Stimulated activated CD8-positive, alpha-beta memory T cell treated with anti-CD3 and anti-CD28 coated beads, Interleukin-4, amount 100 ng/mL, for 48 hours (primary cell): ENCODE data around the gene PDE5A.
"Not testable (repeated sequence)": the region's sequence is repeated elsewhere in the genome, so short reads cannot be mapped to it uniquely, and the experiment has no call there.

Experiments used
- DNase-seq: peaks from one replicate; pipeline ENCODE4 v3.0.0-alpha.2; 2020

PDE5A gene

GRCh38 chr4:119628281-119629141, at the start of gene PDE5A:
Gene PDE5A, minus strand, starts transcription at chr4:119628804. Its CDS starts 133 bp downstream, at chr4:119628671.
- peak; percentile 85 for DNase-seq

- DNase-seq: no peak
These were observed 47.5 kb upstream of the PDE5A start for GRCh38 chr4:119676101-119676500.

- no peak for DNase-seq
These were observed 46.8 kb upstream of the PDE5A start for GRCh38 chr4:119675391-119675790.

GRCh38 chr4:119672938-119673337, 44.3 kb upstream of the PDE5A start:
- no peak for DNase-seq

GRCh38 chr4:119672086-119672485, 43.5 kb upstream of the PDE5A start:
- DNase-seq: no peak

- no peak for DNase-seq
These were observed 42.6 kb upstream of the PDE5A start for GRCh38 chr4:119671205-119671604.

GRCh38 chr4:119667802-119668201, 39.2 kb upstream of the PDE5A start:
- DNase-seq: no peak

- DNase-seq: no peak
These were observed 38.1 kb upstream of the PDE5A start for GRCh38 chr4:119666653-119667091.

GRCh38 chr4:119665752-119666151, 37.1 kb upstream of the PDE5A start:
- DNase-seq: no peak

- no peak for DNase-seq
These were observed 35.7 kb upstream of the PDE5A start for GRCh38 chr4:119664168-119664907.

- DNase-seq: no peak
These were observed 34.7 kb upstream of the PDE5A start for GRCh38 chr4:119663160-119663788.

GRCh38 chr4:119662612-119663011, 34.0 kb upstream of the PDE5A start:
- DNase-seq: not testable (repeated sequence)

- no peak for DNase-seq
These were observed 32.6 kb upstream of the PDE5A start for GRCh38 chr4:119661231-119661630.

GRCh38 chr4:119659576-119659975, 31.0 kb upstream of the PDE5A start:
- no peak for DNase-seq

- DNase-seq: no peak
These were observed 28.6 kb upstream of the PDE5A start for GRCh38 chr4:119657111-119657611.

GRCh38 chr4:119656342-119656741, 27.7 kb upstream of the PDE5A start:
- no peak for DNase-seq

- DNase-seq: no peak
These were observed 26.7 kb upstream of the PDE5A start for GRCh38 chr4:119655111-119655837.

- no peak for DNase-seq
These were observed 25.4 kb upstream of the PDE5A start for GRCh38 chr4:119653990-119654389.

GRCh38 chr4:119652998-119653397, 24.4 kb upstream of the PDE5A start:
- DNase-seq: no peak

GRCh38 chr4:119648398-119648797, 19.8 kb upstream of the PDE5A start:
- DNase-seq: no peak

GRCh38 chr4:119647558-119647957, 19.0 kb upstream of the PDE5A start:
- no peak for DNase-seq

GRCh38 chr4:119646347-119647071, 17.9 kb upstream of the PDE5A start:
- no peak for DNase-seq
